Astrocyte (in vitro differentiated cells and primary cell): Measurements from ENCODE around the gene HSPA2. TPM values are rescaled to one million over a fixed set of nuclear protein-coding genes. Genes with fewer than 3 reads are reported as not detected.

Source experiments
- DNase-seq: peaks from one replicate; pipeline ENCODE4 v3.0.0-alpha.2; 2010; ENCODE audit warnings: low read depth
- FAIRE-seq: peaks from 2 replicates; lab custom pipeline; 2011; peaks lifted over from hg19 to GRCh38; lab: Jason Lieb, UNC
- H2AFZ ChIP-seq: 2 replicates; pipeline ENCODE4 v1.6.0; 2012; ENCODE audit warnings: low read depth, low read length, inconsistent platforms
- H3K27ac ChIP-seq: 2 replicates; pipeline ENCODE4 v1.5.1; 2011; ENCODE audit warnings: low read depth, low read length, inconsistent platforms
- H3K27me3 ChIP-seq: 2 replicates; pipeline ENCODE4 v1.6.0; 2011; ENCODE audit warnings: low read length, inconsistent platforms; ENCODE audit not compliant: insufficient read depth
- H3K36me3 ChIP-seq: 2 replicates; pipeline ENCODE4 v1.5.1; 2011; ENCODE audit warnings: low read length, inconsistent platforms; ENCODE audit not compliant: insufficient read depth
- H3K4me1 ChIP-seq: 2 replicates; pipeline ENCODE4 v1.5.1; 2011; ENCODE audit warnings: low read length, inconsistent platforms; ENCODE audit not compliant: insufficient read depth
- H3K4me2 ChIP-seq: 2 replicates; pipeline ENCODE4 v1.6.0; 2012; ENCODE audit warnings: low read length, inconsistent platforms
- H3K4me3 ChIP-seq: 2 replicates; pipeline ENCODE4 v1.5.1; 2011; ENCODE audit warnings: low read depth, mild to moderate bottlenecking, low read length, inconsistent platforms; ENCODE audit not compliant: insufficient read depth
- H3K79me2 ChIP-seq: 2 replicates; pipeline ENCODE4 v1.6.0; 2012; ENCODE audit warnings: mild to moderate bottlenecking, low read length, inconsistent platforms; ENCODE audit not compliant: insufficient read depth
- H3K9ac ChIP-seq: 2 replicates; pipeline ENCODE4 v1.6.0; 2012; ENCODE audit warnings: mild to moderate bottlenecking, low read length, inconsistent platforms
- H3K9me3 ChIP-seq: 2 replicates; pipeline ENCODE4 v1.5.1; 2012; ENCODE audit warnings: low read depth, mild to moderate bottlenecking, low read length, inconsistent platforms; ENCODE audit not compliant: insufficient read depth
- H4K20me1 ChIP-seq: 2 replicates; pipeline ENCODE4 v1.6.0; 2012; ENCODE audit warnings: low read length, inconsistent platforms; ENCODE audit not compliant: insufficient read depth
- H3K27ac Mint-ChIP-seq: one replicate; pipeline ENCODE4 v1.8.0; 2021; ENCODE audit warnings: mild to moderate bottlenecking, mixed read lengths; ENCODE audit not compliant: unreplicated experiment
- H3K27me3 Mint-ChIP-seq: one replicate; pipeline ENCODE4 v1.8.0; 2021; ENCODE audit warnings: low read depth, mixed read lengths; ENCODE audit not compliant: unreplicated experiment
- H3K36me3 Mint-ChIP-seq: one replicate; pipeline ENCODE4 v1.8.0; 2021; ENCODE audit warnings: low read depth, mixed read lengths; ENCODE audit not compliant: unreplicated experiment
- H3K4me1 Mint-ChIP-seq: one replicate; pipeline ENCODE4 v1.8.0; 2021; ENCODE audit warnings: low read depth, mixed read lengths; ENCODE audit not compliant: unreplicated experiment
- H3K4me3 Mint-ChIP-seq: one replicate; pipeline ENCODE4 v1.8.0; 2021; ENCODE audit warnings: mild to moderate bottlenecking, moderate library complexity, mixed read lengths; ENCODE audit not compliant: unreplicated experiment
- H3K9me3 Mint-ChIP-seq: one replicate; pipeline ENCODE4 v1.8.0; 2021; ENCODE audit warnings: mild to moderate bottlenecking, mixed read lengths; ENCODE audit not compliant: unreplicated experiment
- CTCF ChIP-seq: IDR thresholded peaks from 2 replicates; pipeline ENCODE4 v1.5.1; 2011; ENCODE audit warnings: low read depth, mild to moderate bottlenecking, inconsistent platforms, low read length, moderate library complexity; ENCODE audit not compliant: insufficient read depth
- EZH2 ChIP-seq: IDR thresholded peaks from 2 replicates; pipeline ENCODE4 v1.6.1; 2012; ENCODE audit warnings: mild to moderate bottlenecking, low read length, inconsistent platforms; ENCODE audit not compliant: insufficient read depth
- total RNA-seq: library from RNA; stranded (reverse); gene quantifications from 2 replicates; pipeline ENCODE4 v1.2.1, GENCODE V29; 2021

The HSPA2 gene
- total RNA-seq, 1 donor from 2014 or later = 2.8 TPM

GRCh38 chr14:64561631-64562030 lies 21.1 kb downstream of the HSPA2 start:
- Histone ChIP-seq H4K20me1 (no peaks in the 10 kb centered on the region), H3K4me1 (no peaks in the 10 kb centered on the region), H3K9me3 (no peaks in the 10 kb centered on the region), H3K79me2 (no peaks in the 10 kb centered on the region), H3K27ac (no peak overlapping the region), H3K36me3 (no peaks in the 10 kb centered on the region), H3K4me3 (no peak overlapping the region), H2AFZ (no peak overlapping the region), H3K9ac (no peak overlapping the region), H3K27me3 (peaks cover 3% of the 10 kb centered on the region), H3K4me2 (no peak overlapping the region)
- DNase-seq = no peak
- H3K4me3 Mint-ChIP-seq = no peak overlapping the region
- H3K27me3 Mint-ChIP-seq = peaks cover 3% of the 10 kb centered on the region
- no peak overlapping the region for H3K27ac Mint-ChIP-seq
- H3K4me1 Mint-ChIP-seq = peaks cover 4% of the 10 kb centered on the region
- no peaks in the 10 kb centered on the region for H3K36me3 Mint-ChIP-seq
- H3K9me3 Mint-ChIP-seq = no peaks in the 10 kb centered on the region
- no peak for FAIRE-seq
- TF ChIP-seq EZH2 = no peak
- TF ChIP-seq CTCF = no peak

- no peaks in the 10 kb centered on the region for H3K79me2 ChIP-seq
- Mint-ChIP-seq H3K27me3 (peaks cover 3% of the 10 kb centered on the region), H3K4me1 (peaks cover 12% of the 10 kb centered on the region), H3K36me3 (no peaks in the 10 kb centered on the region), H3K27ac (no peak overlapping the region), H3K9me3 (no peaks in the 10 kb centered on the region), H3K4me3 (no peak overlapping the region)
- no peaks in the 10 kb centered on the region for H3K4me1 ChIP-seq
- no peak overlapping the region for H3K4me3 ChIP-seq
- peaks cover 3% of the 10 kb centered on the region for H3K27me3 ChIP-seq
- H3K4me2 ChIP-seq = no peak overlapping the region
- H3K27ac ChIP-seq = no peak overlapping the region
- H3K36me3 ChIP-seq = no peaks in the 10 kb centered on the region
- TF ChIP-seq CTCF (no peak), EZH2 (no peak)
- H4K20me1 ChIP-seq = no peaks in the 10 kb centered on the region
- no peak overlapping the region for H2AFZ ChIP-seq
- DNase-seq (no peak), FAIRE-seq (no peak)
- no peak overlapping the region for H3K9ac ChIP-seq
- no peaks in the 10 kb centered on the region for H3K9me3 ChIP-seq
Observed at GRCh38 chr14:64562436-64562835, 21.9 kb downstream of the HSPA2 start.

- no peak overlapping the region for H2AFZ ChIP-seq
- H3K9ac ChIP-seq = no peak overlapping the region
- H3K27ac Mint-ChIP-seq = no peak overlapping the region
- no peak for TF ChIP-seq CTCF
- no peak for TF ChIP-seq EZH2
- no peaks in the 10 kb centered on the region for H3K36me3 Mint-ChIP-seq
- no peaks in the 10 kb centered on the region for H3K27me3 Mint-ChIP-seq
- no peak overlapping the region for H3K4me2 ChIP-seq
- no peaks in the 10 kb centered on the region for H4K20me1 ChIP-seq
- H3K4me1 Mint-ChIP-seq = peaks cover 13% of the 10 kb centered on the region
- DNase-seq (peak; percentile 20), FAIRE-seq (no peak)
- H3K9me3 Mint-ChIP-seq = no peaks in the 10 kb centered on the region
- H3K36me3 ChIP-seq = no peaks in the 10 kb centered on the region
- no peak overlapping the region for H3K4me3 Mint-ChIP-seq
- H3K4me1 ChIP-seq = no peaks in the 10 kb centered on the region
- H3K9me3 ChIP-seq = no peaks in the 10 kb centered on the region
- H3K4me3 ChIP-seq = no peak overlapping the region
- H3K27ac ChIP-seq = no peak overlapping the region
- no peaks in the 10 kb centered on the region for H3K79me2 ChIP-seq
- H3K27me3 ChIP-seq = peaks cover 3% of the 10 kb centered on the region
Observed at GRCh38 chr14:64563696-64564095, 23.2 kb downstream of the HSPA2 start.
